Head of caudate nucleus (tissue), 42 donors: ENCODE results near the gene UBE2E1.

ENCODE experiments used
- DNase-seq, 42 donors: peaks; one replicate each; pipeline versions ENCODE4 v3.0.0 to v3.0.0-alpha.2; 2020 to 2021; ENCODE audit warnings: mixed read lengths in 7 of 42
- intact Hi-C: fragments of 100-400 bp; cut with DNase I; formaldehyde crosslinking; loops from one replicate; pipeline ENCODE4 v1.15.0; 2022

UBE2E1 gene

DNA sequence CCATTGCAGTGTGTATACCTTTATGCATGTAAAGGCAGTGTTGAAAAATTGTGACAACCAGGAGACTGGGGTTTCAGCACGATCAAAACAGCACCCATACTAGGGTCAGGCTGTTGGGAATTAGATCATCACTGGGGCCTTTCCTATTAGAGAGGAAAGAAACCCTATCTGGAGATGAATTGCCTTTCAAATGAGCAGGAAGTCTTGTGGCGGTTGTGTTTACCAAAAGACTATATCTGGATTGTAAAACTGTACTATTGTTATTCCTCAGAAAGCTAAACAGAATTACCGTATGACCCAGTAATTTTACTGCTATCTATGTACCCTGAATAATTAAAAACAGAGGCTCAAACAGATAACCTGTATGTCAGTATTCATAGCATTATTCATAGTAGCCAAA, 10.1 kb downstream of the UBE2E1 start:
- no peak for DNase-seq
- intact Hi-C loops: loop anchor here (10.0 kb wide), 1 partner anchor 611 kb away; the partner anchor contains the start of gene UBE2E2

GRCh38 chr3:23816721-23817120, 11.0 kb downstream of the UBE2E1 start:
- no peak for DNase-seq
- intact Hi-C loops: loop anchor here (10.0 kb wide), 1 partner anchor 612 kb away; the partner anchor contains the start of gene UBE2E2

- intact Hi-C loops: loop anchor here (10.0 kb wide), 1 partner anchor 613 kb away; the partner anchor contains the start of gene UBE2E2
Observed at GRCh38 chr3:23817508-23818223, 11.9 kb downstream of the UBE2E1 start.

DNA sequence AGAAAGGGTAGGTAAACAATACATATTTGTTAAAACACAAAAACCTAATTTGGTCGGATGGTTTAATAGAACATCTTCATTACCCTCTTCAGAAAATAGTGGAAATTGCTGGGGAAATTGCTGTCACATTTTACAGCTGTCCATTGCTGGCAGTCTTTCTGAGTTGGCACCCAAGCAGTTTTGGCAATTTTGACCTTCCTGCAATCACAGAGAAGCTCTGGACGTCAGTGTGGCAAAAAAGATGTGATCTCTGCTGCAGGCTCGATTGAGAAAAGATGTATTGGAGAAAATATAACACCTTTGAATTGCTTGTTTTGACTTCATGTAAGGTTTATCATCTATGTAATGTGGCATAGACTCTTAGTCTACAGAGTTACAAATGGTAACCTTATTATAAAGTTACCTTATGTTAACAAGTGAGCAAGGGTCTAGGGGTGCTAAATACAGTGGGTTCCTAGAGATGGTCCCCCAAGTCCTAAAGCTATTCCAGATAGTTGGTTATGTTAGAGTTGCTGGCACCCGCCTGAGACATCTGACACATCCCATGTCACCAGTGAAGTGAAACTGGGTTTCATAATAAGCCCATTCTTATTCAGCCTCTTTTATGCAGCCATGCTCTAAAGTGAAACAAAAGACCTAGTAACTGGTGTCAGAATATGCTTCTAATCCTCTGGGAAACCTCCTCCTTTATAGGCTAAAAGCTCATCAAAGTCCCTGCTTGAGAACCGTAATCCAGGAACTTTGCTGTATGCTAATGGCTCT, 14.0 kb downstream of the UBE2E1 start:
- intact Hi-C loops: loop anchor here (10.0 kb wide), 1 partner anchor 615 kb away; the partner anchor contains the start of gene UBE2E2
- peak in 33 of 42 donors; percentile 18 to 86 (median 58) for DNase-seq

More at GRCh38 chr3:23817508-23818223, 11.9 kb downstream of the UBE2E1 start:
- DNase-seq: no peak

DNA sequence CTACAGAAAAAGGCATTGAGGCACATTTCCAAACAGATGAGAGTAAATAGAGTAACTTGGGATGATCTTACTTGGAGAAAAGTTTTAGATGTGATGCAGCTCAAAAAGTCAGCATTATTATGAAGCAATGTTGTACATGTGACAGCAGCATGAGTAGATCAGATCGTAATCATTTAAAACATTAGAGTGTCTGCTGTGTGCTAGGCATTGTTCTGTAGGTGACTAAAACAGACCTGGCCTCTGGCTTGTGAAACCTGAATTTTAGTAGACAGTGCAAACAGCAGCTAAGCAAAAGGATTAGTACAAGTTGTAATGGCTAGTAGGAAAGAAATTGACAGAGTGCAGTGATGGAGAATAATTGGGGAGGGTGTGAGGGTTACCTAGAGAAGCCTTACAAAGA, 15.1 kb downstream of the UBE2E1 start:
- intact Hi-C loops: no loop called here
- DNase-seq: no peak

DNA sequence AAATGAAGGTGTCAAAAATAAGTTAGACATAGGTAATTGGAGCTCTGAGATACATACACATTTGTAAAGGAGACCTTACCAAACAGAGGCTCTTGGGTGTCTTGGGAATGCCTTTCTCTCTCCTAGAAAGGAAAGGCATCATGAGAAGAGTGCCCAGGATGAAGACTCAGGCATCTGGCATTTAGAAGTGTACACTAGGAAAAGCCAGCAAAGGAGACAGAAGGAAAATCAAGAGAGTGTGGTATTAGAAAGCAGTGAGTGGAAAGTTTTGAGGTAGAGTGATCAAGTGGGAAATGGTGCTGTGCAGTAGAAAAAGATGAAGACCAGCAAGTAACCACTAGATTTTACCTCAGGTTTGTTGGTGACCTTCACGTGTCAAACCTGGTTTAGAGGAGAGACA, 16.1 kb downstream of the UBE2E1 start:
- no peak for DNase-seq
- intact Hi-C loops: no loop called here

DNA sequence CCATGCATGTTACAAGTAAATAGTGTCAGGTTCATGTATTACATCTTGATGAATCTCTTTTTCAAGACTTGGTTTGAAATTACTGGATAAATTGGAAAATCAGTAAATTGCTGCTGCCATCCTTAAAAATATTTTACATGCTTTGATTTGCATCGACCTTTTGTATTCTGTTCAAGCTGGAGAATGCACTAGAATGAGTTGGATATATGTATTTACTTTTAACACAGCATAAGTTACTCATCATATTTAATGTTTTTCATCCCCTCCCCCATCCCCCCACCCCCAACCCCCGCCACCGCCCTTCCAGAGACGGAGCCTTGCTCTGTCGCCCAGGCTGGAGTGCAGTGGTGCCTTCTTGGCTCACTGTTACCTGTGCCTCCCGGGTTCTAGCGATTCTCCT, 16.8 kb downstream of the UBE2E1 start:
- DNase-seq: no peak
- intact Hi-C loops: no loop called here

DNA sequence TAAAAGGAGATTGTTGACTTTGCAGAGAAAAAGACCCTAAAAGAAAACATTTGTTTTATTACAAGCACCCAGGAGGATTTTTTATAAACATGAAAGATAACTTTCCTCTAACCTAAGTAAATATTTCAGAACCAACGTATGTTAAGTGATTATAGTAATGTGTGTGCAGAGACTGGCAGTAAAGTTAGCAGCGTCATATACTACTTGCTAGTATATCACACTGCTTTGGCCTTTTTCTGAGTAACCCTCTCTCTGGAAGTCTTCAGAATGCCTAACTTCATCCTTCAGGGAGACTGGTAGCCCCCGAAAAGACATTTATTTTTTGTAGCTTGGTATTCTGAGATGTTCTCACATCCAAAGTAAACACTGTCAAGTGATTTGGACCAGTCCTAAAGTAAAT, 17.9 kb downstream of the UBE2E1 start:
- no peak for DNase-seq
- intact Hi-C loops: no loop called here

- no peak for DNase-seq
- intact Hi-C loops: no loop called here
Observed at GRCh38 chr3:23824699-23825444, 19.1 kb downstream of the UBE2E1 start.

DNA sequence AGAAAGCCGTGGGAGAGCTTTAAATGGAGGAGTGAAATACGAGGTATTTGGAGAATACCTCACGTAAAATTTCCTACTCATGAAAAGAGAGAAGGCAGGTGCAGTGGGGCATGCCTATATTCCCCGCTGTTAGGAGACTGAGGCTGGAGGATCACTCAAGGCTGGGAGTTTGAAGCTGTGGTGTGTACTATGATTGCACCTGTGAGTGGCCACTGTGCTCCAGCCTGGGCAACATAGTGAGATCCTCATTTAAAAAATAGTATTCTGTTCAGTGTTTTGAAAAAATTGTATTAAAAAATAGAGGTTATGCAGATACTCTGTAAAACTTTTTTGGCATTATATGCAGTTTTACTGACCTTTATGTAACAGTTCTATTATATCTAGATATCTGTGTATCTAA, 20.0 kb downstream of the UBE2E1 start:
- no peak for DNase-seq
- intact Hi-C loops: no loop called here

DNA sequence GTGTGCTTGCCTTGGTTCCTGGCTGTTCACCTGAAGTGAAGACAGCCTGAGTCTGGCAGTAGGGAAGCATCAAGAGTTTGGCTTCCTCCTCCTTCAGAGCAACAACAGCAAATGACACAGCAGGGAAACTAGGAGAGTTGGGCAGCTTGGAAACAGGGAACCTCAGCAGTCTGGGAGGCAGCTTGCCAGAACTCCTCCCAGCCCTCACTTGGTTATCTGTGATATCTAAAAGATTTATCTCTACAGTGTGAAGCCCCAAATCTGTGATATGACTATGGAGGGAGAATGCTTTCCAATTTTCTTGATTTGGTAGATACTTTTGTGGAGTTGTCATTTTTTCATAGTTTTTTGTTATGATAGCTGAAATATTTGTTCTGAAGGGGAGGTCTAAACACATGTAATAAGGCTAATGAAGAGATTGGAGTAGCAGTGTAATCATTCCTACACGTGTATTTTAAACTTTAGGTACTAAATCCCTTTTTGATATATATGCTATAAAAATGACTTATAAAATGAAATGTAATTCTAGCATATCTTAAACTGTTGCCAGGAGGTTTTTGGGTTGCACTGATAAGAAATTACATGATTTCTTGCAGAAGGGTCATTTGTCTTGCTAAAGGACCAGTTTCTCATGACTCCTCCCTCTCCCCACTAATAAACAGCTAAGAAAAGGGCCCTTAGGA, 20.8 kb downstream of the UBE2E1 start:
- peak in 3 of 42 donors; percentile 14 to 20 (median 16) for DNase-seq
- intact Hi-C loops: no loop called here

DNA sequence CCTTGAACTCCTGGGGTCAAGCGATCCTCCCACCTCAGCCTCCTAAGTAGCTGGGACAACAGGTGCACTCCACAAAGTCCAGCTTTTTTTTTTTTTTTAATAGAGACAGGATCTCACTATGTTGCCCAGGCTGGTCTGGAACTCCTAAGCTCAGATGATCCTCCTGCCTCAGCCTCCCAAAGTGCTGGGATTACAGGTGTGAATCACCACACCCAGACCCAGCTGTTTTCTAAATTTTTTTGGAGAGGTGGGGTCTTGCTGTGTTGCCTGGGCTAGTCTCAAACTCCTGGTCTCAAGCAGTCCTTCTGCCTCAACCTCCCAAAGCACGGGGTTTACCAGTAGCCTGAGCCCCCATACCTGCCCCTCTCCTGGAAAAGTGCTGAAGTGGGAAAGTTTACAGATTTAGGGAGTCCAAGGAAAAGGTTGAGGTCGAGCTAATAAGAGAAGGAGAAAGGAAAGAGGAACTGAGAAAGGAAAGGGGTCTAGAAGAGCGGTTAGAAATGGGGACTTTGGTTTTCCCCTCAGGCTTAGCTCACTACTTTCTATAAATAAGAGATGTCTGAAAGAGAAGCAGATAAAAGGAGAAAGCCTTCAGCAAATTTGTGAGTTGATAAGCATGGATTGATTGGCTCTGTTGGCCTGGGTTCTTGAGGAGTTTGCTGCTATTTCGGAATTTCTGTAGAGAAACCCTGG, 23.6 kb downstream of the UBE2E1 start:
- no peak for DNase-seq

DNA sequence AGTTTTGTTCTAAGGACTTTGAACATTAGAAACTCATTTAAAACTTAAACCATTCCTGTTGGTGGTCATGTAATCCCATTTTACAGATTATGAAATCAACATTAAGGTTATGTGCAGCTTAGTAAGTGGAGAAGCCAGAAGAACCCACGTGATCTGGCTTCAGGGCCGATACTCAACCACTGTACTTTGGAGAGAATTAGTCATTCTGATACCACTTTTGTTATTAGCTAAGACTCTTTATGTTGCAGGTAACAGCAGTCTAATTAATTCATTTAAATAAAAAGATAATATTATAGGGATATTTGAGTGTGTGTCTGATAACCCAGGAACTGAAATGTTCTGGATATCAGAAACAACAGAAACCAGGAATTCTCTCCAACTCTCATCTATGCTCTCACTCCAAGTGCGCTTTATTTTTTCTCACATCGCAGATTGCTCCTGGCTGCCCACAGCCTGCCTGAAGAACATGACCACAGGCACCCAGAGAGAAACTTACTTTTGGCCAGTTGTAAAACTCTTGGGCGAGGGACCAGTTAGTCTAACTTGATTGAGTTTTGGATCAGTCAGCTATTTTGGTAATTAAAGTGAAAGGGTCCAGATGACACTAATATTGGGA, 25.2 kb downstream of the UBE2E1 start:
- intact Hi-C loops: no loop called here
- no peak for DNase-seq

More for the DNA sequence above, 23.6 kb downstream of the UBE2E1 start:
- intact Hi-C loops: no loop called here

DNA sequence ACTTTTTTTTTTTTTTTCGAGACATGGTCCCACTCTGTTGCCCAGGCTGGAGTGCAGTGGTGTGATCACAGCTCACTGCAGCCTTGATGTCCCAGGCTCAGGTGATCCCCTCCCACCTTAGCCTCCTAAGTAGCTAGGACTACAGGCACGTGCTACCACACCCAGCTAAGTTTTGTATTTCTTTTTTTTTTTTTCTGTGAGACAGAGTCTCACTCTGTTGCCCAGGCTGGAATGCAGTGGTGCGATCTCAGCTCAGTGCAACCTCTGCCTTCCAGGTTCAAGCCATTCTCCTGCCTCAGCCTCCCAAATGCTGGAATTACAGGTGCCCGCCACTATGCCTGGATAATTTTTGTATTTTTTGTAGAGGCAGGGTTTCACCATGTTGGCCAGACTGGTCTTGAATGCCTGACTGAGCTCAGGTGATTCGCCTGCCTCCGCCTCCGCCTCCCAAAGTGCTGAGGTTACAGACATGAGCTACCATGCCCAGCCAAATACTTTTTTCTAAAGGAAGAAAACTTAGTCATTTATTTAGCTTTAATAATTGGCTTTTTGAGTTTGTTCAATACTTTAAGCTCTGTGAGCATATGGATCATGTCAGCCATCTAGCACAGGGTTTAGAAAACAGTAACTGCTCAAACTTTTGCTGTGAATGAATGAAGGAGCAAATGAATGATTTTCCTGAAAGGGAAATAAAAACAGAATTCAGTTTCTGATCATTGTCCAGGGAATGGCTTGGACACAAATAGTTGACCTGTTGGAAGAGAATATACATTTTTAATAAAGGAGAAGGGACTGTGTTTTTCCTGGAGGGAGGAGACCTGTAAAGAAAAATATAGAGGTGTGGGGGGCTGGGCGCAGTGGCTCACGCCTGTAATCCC, 26.0 kb downstream of the UBE2E1 start:
- DNase-seq: no peak
- intact Hi-C loops: no loop called here

DNA sequence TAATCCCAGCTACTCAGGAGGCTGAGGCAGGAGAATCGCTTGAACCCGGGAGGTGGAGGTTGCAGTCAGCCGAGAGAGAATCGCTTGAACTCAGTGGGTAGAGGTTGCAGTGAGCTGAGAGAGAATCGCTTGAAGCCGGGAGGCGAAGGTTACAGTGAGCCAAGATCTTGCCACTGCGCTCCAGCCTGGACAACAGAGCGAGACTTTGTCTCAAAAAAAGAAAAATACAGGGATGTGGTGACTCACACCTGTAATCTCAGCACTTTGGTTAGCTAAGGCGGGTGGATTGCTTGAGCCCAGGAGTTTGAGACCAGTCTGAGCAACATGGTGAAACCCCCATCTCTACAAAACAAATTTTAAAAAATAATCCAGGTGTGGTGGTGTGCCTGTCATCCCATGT, 26.8 kb downstream of the UBE2E1 start:
- no peak for DNase-seq
- intact Hi-C loops: no loop called here

DNA sequence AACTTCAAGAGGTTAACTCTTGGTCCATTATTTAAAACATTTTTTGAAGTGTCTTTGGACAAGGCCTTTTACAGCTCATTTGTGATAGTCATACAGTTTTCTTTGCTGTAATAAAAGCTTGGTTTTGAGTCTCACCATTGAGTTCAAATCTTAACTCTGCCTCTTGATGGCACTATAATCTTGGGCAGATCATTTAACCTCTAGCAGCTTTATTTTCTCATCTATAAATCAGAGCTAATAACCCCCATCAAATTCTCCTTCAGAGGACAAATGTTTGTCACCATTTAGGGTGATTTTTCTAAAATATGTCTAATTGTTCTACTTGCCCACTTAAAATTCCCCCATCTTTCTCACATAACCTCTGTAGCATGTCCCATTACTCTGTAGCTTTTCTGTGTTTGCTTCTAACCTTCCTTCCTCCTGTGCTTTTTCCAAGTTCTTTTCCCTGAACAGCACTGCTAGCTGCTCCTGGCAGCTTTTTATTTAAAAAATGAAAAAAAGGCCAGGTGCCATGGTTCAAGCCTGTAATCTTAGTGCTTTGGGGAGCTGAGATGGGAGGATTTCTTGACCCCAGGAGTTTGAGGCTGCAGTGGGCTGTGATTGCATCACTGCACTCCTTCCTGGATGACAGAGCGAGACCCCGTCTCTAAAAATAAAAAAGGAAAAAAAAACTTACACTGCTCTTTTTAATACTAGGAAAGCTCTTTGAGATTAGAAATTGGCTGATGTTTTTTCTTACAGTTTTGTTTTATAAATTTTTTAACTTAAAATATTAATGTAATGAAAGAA, 28.5 kb downstream of the UBE2E1 start:
- intact Hi-C loops: no loop called here
- no peak for DNase-seq
